Adrenal gland (tissue), 12 donors: ENCODE results near the gene ETV6. TPM values are rescaled to one million over a fixed set of nuclear protein-coding genes. Genes with fewer than 3 reads are reported as not detected.

Source experiments
- DNase-seq, 7 donors: peaks; one replicate each; pipeline ENCODE4 v3.0.0-alpha.2; 2019 to 2020
- H3K27ac ChIP-seq, 5 donors: fragments of 200-600 bp; sonication (generic) in 4 of 5; 1 replicate in 3 of 5; 2 replicates in 2 of 5; pipeline versions ENCODE4 v1.5.1 to v1.8.0; 2016 to 2020; ENCODE audit warnings: mild to moderate bottlenecking in 1 of 5
- H3K27me3 ChIP-seq: fragments of 200-600 bp; 2 replicates; pipeline ENCODE4 v1.8.0; 2021
- H3K36me3 ChIP-seq, 2 donors: fragments of 200-600 bp; replicated peaks in 1 of 2; 1 replicate in 1 of 2; 2 replicates in 1 of 2; pipeline versions ENCODE4 v1.5.1 to v1.8.0; 2018 to 2022
- H3K4me1 ChIP-seq, 2 donors: fragments of 200-600 bp; replicated peaks in 1 of 2; 1 replicate in 1 of 2; 2 replicates in 1 of 2; pipeline versions ENCODE4 v1.5.1 to v1.8.0; 2018 to 2021
- H3K4me3 ChIP-seq, 4 donors: fragments of 200-600 bp; sonication (generic) in 3 of 4; one replicate each; pipeline ENCODE4 v1.5.1; 2016 to 2018
- H3K9me3 ChIP-seq, 3 donors: fragments of 200-600 bp; sonication (generic) in 1 of 3; replicated peaks in 1 of 3; 1 replicate in 2 of 3; 2 replicates in 1 of 3; pipeline versions ENCODE4 v1.5.1 to v1.8.0; 2016 to 2021
- CTCF ChIP-seq, 6 experiments: fragments of 450-650 bp in 4 of 6; fragments of 200-600 bp in 2 of 6; sonication (generic) in 1 of 6; IDR thresholded peaks; 1 replicate in 5 of 6; 2 replicates in 1 of 6; pipeline versions ENCODE4 v1.5.1 to v1.8.0; 2016 to 2021; ENCODE audit warnings: antibody characterized with exemption in 6 of 6, mild to moderate bottlenecking in 2 of 6, moderate library complexity in 1 of 6
- POLR2A ChIP-seq, 2 donors: fragments of 450-650 bp; IDR thresholded peaks; one replicate each; pipeline ENCODE4 v1.6.1; 2017; ENCODE audit warnings: antibody characterized with exemption in 2 of 2, mild to moderate bottlenecking in 2 of 2, moderate library complexity in 1 of 2
- WGBS, 4 donors: extraction: QIAGEN DNeasy Blood & Tissue Kit in 2 of 4; methylation state at CpG; one replicate each; pipeline versions ENCODE4 v1.1.5 to v1.1.7; 2013 to 2017; 5-methylcytosine and 5-hydroxymethylcytosine counted together
- intact Hi-C, 2 donors: fragments of 100-400 bp; cut with DNase I; formaldehyde crosslinking; loops; one replicate each; pipeline versions ENCODE4 v1.14.1 to v1.15.0; 2022 to 2023
- polyA plus RNA-seq, 3 donors: library from polyadenylated mRNA; stranded (reverse); fragments of 200-250 nt in 2 of 3; fragments of 350-450 nt in 1 of 3; fragmentation: Illumina TruSeq in 1 of 3; extraction: RNeasy Lipid Tissue Mini Kit (QIAGEN cat#74804) in 1 of 3; gene quantifications; one replicate each; pipeline ENCODE4 v1.2.3, GENCODE V29; 2013 to 2014
- total RNA-seq, 9 donors: library from RNA; depleted of rRNA in 4 of 9; stranded (reverse); fragments of >200 nt in 4 of 9; fragments of 120-200 nt in 1 of 9; fragmentation: NEBNext Ultra II Directional in 1 of 9; extraction: Animal tissue kit (Norgen Biotek cat#: 25700) in 1 of 9; gene quantifications; one replicate each; pipeline versions ENCODE4 v1.1.0 to v1.2.4, GENCODE V29; 2013 to 2023
- donor health status: healthy with polysubstance abuse.
- donor health status: Bipolar disorder and iron deficiency.
- donor health status: DM: yes; HTN: yes; CAD: no.
- donor health status: DM: no; HTN: no; CAD: no.
- donor health status: DM: no; HTN: no; CAD: no.
- donor health status: DM: yes; HTN: yes; CAD: no.

ETV6 gene
- total and polyA plus RNA-seq, 12 donors = 9.6 to 46.6 (median 19.5) TPM

DNA sequence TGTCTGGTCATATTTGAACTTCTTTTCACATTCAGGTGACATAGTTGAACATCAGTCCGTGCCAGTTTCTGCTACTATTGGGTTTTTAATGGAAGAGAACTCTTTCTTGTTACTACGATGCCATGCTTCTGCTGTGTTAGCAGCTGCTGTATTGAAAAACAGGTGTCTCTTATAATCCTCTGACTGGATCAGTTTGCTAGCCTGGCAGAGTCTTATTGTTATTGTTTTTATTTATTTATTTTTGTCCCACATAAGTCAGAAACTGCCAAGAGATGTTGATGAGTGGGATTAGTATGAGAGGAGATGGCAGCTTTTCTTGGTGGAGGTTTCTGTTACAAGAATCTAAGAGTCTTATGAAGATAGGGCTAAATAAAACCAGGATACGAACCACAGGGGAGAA lies 14.6 kb downstream of the ETV6 start:
- TF ChIP-seq CTCF (IDR thresholded peaks at IDR 0.05) = no peak
- no peak for TF ChIP-seq POLR2A (IDR thresholded peaks at IDR 0.05)
- 97 to 99% (median 98%) methylated on average over 3 of the region's 3 CpGs for WGBS, 4 donors
- intact Hi-C loops = no loop called here
- H3K36me3 ChIP-seq = peaks cover 0 to 7% of the 10 kb centered on the region in 2 donors
- no peak overlapping the region for H3K4me3 ChIP-seq
- H3K9me3 ChIP-seq = no peaks in the 10 kb centered on the region
- no peak overlapping the region for H3K27ac ChIP-seq
- no peaks in the 10 kb centered on the region for H3K27me3 ChIP-seq
- no peak for DNase-seq
- peaks cover 0 to 47% of the 10 kb centered on the region in 2 donors for H3K4me1 ChIP-seq

DNA sequence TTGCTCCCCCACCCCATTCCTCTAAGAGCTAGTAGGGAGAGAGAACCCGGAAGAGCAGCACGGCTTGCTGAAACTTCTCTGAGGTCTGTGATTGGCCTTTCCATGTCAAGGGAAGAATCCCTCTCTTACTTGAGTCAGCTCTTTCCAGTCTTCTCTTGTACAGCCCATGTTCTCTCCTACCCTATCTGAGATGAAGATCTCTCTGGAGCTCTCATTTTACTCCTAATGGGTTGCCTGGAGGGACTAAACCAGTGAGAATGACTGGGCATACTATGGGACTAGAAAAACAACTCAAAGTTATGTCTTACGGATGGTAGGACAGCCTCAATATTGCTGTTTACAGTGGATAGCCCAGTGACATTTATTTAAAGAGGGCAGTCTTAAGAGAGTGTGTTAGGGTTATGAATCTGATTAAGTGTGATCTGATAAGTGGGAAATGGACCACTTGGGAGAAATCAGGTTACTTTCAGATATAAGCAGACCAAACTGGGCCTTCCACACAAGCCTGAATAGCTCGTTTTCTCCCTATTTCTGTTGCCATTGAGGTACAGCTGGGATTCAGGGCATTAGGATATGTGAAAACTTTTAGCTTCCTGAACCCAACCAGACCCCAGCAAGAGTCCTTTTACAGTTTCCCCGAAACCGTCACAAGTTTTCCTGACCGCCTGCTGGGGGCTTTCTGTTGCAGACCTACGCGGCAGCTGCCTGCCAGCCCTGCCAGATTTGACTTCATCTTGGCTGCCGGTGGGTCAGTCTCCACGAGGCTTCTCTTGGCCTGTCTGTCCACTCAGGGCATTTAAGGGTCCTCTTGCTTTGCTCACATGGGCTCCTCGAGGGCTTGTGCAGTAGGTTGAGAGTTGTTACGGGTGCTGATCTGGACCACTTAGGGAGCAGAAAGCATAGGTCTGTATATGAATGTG lies 16.9 kb downstream of the ETV6 start:
- Histone ChIP-seq H3K27me3 (no peaks in the 10 kb centered on the region), H3K4me3 (no peak overlapping the region), H3K27ac (no peak overlapping the region), H3K4me1 (peaks cover 0 to 43% of the 10 kb centered on the region in 2 donors), H3K9me3 (no peaks in the 10 kb centered on the region), H3K36me3 (peaks cover 0 to 4% of the 10 kb centered on the region in 2 donors)
- TF ChIP-seq POLR2A (IDR thresholded peaks at IDR 0.05) = no peak
- no peak for TF ChIP-seq CTCF (IDR thresholded peaks at IDR 0.05)
- intact Hi-C loops = no loop called here
- peak in 1 of 7 donors; percentile 6 for DNase-seq
- 85 to 91% (median 90%) methylated on average over 7 to 13 of the region's 13 CpGs for WGBS, 4 donors

- no peak for TF ChIP-seq POLR2A (IDR thresholded peaks at IDR 0.05)
- no peak for TF ChIP-seq CTCF (IDR thresholded peaks at IDR 0.05)
- 87 to 94% (median 89%) methylated on average over 5 of the region's 5 CpGs for WGBS, 4 donors
- no peak for DNase-seq
- no peak overlapping the region for H3K4me3 ChIP-seq
- H3K36me3 ChIP-seq = no peaks in the 10 kb centered on the region
- no peaks in the 10 kb centered on the region for H3K27me3 ChIP-seq
- intact Hi-C loops = no loop called here
- H3K9me3 ChIP-seq = no peaks in the 10 kb centered on the region
- H3K27ac ChIP-seq = no peak overlapping the region
- H3K4me1 ChIP-seq = peaks cover 0 to 43% of the 10 kb centered on the region in 2 donors
These were observed 17.7 kb downstream of the ETV6 start for GRCh38 chr12:11667171-11667570.

GRCh38 chr12:11668611-11669010 lies 19.1 kb downstream of the ETV6 start:
- no peaks in the 10 kb centered on the region for H3K9me3 ChIP-seq
- peaks cover 12 to 43% of the 10 kb centered on the region in 2 donors for H3K4me1 ChIP-seq
- H3K27ac ChIP-seq = no peak overlapping the region
- H3K27me3 ChIP-seq = no peaks in the 10 kb centered on the region
- no peaks in the 10 kb centered on the region for H3K36me3 ChIP-seq
- intact Hi-C loops = no loop called here
- TF ChIP-seq CTCF (IDR thresholded peaks at IDR 0.05) = no peak
- TF ChIP-seq POLR2A (IDR thresholded peaks at IDR 0.05) = no peak
- DNase-seq = no peak
- no peak overlapping the region for H3K4me3 ChIP-seq
- WGBS, 4 donors = 66 to 74% (median 72%) methylated on average over 6 of the region's 6 CpGs
